Subcutaneous adipose tissue (tissue), 4 donors: ENCODE results near the gene INTS13. TPM values are rescaled to one million over a fixed set of nuclear protein-coding genes. Genes with fewer than 3 reads are reported as not detected.

Source experiments
- total RNA-seq, 4 donors: library from RNA; depleted of rRNA; stranded (reverse); fragments of >200 nt; gene quantifications; one replicate each; pipeline ENCODE4 v1.1.0, GENCODE V29; 2016
- TF ChIP-seq, protein P1 (sequence below): fragments of 450-650 bp; IDR thresholded peaks from one replicate; pipeline ENCODE4 v1.5.1; 2016; ENCODE audit warnings: low read depth, mild to moderate bottlenecking, control low read depth, antibody characterized with exemption, moderate library complexity

INTS13 gene
- total RNA-seq, 4 donors from 2014 or later: 12.6 to 40.3 (median 20.8) TPM

DNA sequence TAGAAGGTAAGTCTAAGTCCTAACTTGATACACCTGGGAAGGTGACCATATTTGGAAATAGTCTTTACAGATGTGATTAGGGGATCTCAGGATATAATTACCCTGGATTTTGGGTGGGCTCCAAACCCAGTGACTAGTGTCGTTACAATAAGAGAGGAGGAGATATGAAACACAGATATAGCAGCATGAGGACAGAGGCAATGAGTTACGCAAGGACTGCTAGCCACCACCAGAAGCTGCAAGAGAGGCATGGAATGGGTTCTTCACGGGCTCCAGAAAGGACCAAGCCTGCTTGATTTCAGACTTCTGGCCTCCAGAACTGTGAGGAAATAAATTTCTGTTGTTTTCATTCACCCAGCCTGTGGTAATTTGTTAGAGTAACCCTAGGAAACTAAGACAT is 29.1 kb upstream of the INTS13 start:
- TF ChIP-seq, protein P1, sequence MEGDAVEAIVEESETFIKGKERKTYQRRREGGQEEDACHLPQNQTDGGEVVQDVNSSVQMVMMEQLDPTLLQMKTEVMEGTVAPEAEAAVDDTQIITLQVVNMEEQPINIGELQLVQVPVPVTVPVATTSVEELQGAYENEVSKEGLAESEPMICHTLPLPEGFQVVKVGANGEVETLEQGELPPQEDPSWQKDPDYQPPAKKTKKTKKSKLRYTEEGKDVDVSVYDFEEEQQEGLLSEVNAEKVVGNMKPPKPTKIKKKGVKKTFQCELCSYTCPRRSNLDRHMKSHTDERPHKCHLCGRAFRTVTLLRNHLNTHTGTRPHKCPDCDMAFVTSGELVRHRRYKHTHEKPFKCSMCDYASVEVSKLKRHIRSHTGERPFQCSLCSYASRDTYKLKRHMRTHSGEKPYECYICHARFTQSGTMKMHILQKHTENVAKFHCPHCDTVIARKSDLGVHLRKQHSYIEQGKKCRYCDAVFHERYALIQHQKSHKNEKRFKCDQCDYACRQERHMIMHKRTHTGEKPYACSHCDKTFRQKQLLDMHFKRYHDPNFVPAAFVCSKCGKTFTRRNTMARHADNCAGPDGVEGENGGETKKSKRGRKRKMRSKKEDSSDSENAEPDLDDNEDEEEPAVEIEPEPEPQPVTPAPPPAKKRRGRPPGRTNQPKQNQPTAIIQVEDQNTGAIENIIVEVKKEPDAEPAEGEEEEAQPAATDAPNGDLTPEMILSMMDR: no peak

DNA sequence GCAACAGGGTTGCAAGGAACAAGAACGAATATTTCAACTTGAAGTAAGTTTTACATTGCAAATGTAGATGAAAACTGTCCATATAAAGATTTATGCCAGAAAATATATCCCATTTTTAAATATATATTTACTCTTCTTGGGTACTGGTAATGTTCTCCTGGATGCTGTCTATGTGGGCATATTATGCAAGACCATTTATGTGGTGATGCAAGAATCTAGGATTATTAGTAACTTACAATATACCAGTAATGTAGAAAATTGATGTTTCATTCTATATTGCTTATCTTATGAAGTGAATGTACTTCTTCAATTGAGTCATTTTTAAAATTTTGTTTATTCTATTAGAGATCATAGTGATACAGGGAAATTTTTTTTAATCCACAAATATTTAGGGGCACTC is 25.6 kb upstream of the INTS13 start:
- TF ChIP-seq, protein P1: no peak

DNA sequence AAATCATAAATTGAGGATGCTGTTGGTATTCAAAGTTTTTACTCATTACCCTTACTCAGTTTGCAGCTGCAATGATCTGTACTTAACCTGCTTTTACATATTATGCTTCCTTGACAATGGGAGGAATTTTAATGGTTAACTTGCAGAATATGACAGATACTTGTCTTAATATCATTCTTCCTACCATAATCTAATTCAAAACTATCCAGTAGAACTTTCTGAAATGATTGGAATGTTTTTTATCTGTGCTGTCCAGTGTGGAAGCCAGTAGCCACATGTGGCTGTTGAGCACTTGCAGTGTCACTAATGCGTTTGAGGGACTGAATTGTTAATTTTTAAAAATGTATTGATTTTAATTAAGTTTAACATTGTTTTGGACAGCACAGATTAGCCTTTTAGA is 24.0 kb upstream of the INTS13 start:
- TF ChIP-seq, protein P1: no peak

DNA sequence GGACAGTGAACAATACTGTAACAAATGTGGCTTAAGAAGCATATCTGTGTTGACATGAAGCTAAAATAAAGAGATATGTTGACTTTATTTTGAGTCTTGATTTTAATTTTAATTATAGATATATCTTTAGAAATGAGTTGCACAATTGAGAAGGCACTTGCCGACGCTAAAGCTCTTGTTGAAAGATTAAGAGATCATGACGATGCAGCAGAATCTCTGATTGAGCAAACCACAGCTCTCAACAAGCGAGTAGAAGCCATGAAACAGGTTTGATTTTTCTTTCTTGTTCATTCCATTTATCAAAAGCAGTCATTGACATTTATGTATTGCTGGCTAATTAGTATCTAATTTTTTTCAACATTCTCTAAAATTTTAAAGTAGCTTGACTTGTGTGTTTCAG is 16.2 kb upstream of the INTS13 start:
- TF ChIP-seq, protein P1: no peak

DNA sequence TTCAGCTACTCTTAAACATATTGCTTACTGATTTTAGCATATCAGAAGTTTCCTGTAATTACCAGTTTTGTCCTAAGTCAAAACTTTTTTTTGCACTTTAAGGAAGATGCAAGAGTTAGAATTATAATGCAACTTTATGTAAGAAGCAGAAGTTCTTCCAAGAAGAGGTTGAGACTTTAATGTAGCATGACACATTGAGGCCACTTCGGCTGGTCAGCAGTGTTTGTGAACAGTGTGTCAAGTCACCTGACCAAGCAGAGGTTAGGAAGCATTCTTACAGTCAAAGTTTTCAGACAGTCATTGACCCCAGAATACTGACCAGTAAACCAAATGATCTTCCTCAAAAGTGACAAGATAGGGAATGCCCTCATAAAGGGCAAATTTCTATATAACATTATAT is 15.7 kb upstream of the INTS13 start:
- TF ChIP-seq, protein P1: no peak

DNA sequence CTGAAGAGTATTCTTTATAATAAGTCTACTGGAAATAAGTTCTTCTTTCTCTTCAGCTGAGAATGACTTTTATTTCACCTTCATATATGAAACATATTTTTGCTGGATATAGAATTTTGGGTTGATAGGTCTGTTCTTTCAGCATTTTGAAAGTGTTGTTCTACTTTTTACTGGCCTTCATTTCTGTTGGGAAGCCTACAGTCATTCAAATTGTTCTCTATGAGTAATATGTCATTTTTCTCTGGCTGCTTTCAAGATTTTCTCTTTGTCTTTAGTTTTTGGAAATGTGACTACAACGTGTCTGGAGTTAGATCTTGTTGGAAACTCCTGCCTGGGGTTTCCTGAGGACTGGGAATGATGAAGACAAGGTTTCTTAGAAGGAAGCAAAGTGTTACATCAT is 10.5 kb upstream of the INTS13 start:
- TF ChIP-seq, protein P1: no peak

DNA sequence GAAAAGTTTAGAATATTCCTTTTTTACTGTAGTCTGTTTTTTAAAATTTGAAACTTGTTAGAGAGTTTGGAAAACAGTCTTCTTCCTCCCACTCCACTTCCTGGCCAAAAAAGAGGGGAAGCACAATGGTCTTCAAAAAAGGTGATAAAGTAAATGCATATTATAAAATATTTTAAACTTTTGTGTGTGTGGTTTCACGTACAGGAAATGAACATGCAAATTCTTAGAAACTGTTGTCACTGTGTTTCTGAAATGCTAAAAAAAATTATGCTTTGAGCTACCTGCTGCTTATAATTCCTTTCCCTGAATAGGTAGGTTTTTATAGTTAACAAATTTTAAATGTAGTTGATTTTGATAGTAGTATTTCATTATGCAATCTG is 3.4 kb upstream of the INTS13 start:
- TF ChIP-seq, protein P1: no peak
